Stimulated activated CD4-positive, alpha-beta T cell treated with anti-CD3 and anti-CD28 coated beads, Interleukin-12 subunit alpha, Interleukin-12 subunit beta, amount 100 ng/mL, for 48 hours (primary cell): ENCODE measurements around the gene PICK1.
A peak's percentile ranks its signal among the peaks of the same experiment; 100 is the strongest.

ENCODE experiments used
- DNase-seq, 3 donors: peaks; one replicate each; pipeline ENCODE4 v3.0.0-alpha.2; 2020; ENCODE audit warnings: low read depth in 2 of 3, low spot score in 1 of 3

The PICK1 gene

GRCh38 chr22:38046070-38046748 is 11.0 kb upstream of the PICK1 start:
- DNase-seq: no peak

DNA sequence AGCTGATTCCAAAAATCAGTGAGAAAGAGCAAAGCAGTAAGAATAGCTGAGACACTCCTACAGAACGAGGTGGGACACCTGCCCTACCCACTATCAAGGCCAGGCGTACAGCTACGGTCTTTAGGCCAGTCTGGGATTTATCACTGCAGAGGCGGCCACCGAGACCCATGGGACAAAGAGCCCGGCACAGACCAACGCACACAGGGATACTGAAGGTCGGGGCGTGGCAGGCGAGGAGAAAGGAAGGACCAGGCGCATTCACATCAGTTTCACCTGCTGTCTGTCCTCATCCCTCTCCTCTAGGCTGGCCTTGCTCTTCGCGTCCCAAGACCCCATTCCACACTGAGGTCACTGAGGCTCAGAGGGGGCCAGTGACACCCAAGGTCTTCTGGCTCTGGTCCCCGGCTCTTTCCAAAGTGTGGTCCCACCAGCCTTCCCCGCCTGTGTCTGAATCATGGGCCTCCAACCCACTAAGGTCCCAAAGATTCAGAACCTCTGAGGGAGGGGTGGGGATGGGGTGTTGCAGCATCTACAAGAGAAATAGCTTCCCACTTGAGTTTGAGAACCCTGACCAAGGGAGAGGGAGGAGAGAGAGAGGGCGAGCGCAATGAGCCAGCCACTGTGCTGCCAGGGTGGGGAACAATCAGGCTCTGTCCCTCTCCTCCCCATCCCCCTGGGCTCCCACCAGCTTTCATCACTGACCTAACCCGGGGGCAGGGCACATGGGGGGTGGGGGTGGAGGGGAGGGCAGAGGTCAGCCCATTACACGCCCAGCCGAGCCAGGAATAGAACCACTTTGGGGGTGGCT is 7.2 kb upstream of the PICK1 start:
- DNase-seq: no peak

DNA sequence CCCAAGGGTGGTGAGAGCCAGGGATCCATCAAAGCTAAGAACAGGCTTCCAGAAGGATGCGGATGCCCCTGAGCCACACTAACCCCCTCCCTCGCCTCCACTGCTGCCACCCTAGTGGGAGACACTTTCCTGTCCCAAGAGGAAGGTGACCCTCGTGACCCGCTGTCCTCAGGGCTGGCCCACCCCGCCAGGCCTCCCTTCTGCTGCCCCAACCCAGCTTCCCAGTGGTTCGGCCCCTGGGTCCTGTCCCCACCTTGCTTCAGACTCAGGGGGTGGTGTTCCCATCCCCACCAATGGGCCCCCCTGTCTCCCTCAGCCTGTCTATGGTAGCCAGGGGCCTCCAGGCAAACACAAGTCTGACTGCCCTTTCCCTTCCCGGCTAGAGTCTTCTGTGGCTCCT is 6.5 kb upstream of the PICK1 start:
- DNase-seq: no peak

- DNase-seq: no peak
These were observed 5.9 kb upstream of the PICK1 start for GRCh38 chr22:38051261-38051660.

DNA sequence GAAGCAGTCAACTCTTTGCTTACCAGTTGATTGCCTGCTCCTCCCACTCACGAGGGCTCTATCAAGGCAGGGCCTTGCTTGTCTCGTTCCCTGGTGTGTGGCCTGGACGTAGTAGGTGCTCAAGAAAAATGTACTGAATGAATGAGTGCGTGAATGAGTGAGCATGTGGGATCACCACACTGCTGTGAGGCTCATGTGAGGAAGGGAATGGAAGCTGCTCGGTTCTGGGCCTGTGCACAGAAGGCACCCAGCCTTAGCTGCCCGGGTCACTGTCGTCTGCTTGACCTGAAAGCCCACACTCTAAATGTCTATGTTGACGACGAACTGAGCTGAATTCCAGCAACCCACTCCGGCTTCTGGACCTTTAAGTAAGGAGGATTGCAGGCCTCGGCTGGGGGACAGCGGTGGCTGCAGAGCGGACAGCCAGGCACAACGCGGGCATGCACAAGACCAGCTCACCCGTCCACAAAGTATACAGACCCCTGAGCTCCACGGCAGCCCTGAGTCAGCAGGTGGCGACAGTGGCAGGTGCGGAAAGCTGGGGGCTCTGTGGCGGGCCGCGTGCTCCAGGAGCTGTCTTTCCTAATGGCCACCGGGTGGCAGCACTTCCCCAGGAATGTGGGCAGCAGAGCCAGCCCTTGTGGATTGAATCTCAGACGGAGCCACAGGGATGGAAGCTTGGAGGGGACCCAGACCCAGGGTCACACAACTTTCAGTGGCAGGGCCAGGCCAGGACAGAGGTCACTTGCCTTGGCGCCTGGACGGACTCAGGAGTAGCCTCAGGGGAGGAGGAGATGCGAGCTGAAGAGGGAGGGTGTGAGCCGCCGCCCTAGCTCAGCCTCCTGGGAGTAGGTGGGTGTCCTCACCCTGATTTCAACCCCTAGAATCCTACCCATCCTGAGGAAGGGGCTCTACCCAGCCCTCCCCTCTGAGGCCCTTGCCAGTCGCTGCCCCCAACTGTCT is 5.0 kb upstream of the PICK1 start:
- peak; percentile 51 to 65 (median 61) for DNase-seq

DNA sequence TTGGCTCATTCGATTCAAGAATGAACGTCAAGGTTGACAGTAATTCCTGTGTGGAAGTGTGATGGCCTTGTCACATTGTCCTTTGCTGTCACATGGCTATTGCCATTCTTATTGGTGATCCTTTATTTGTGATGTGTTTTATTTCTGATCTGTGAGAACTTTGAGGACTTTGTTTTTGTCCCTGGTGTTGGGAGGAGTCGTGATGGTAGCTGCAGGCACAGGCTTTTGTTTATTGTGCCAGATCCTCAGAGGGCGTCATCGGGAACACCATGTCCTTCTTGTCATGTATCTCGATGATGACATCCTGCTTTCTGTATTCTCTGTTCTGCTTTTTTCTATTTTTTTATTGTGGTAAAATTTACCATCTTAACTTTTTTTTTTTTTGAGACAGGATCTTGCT is 5.6 kb downstream of the PICK1 start:
- DNase-seq: no peak

GRCh38 chr22:38065539-38065938 is 8.3 kb downstream of the PICK1 start:
- DNase-seq: no peak

GRCh38 chr22:38066381-38067027 is 9.3 kb downstream of the PICK1 start:
- no peak for DNase-seq

DNA sequence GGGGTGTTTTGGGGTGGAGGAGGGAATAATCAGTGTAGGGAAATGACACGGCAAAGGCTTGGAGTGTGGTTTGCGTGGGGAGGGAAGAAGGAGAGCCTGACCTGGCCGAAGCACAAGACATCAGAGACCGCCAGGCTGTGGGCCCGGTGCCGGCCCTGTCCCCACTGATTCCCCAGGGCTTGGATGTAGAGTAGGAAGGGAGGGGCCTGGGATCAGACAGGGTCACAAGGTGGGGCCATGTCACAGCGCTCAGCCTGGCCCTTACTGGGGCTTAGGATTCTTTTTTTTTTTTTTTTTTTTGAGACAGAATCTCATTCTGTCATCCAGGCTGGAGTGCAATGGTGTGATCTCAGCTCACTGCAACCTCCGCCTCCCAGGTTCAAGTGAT is 9.8 kb downstream of the PICK1 start:
- no peak for DNase-seq

DNA sequence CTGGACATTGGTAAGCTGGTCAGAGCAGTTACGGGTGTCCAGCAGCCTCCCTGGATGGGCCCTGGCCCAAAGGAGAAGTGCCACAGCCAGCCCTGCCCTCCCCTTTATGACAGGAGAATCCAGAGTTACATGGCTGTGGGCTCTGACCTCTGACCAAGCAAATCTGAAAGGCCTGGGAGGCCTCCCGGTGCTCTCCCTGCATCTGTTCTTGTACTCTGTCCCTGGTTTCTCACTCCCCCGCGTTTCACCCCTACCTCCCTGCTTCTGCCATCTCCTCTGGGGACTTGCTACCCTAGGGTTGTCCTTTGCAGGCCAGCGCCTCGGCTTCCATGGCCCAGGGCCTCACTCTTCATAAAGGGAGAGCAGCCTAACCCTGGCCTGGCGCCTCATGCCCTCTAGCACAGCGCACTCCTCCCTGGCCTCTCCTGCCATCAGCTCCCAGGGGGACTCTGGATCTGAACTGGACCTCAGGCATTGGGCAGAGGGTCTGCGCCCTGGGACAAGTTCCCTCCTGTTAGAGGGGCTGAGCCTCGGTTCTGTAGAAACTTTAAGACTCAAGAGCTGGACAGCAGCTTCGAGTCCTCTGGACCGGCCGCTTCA is 10.7 kb downstream of the PICK1 start:
- no peak for DNase-seq

- DNase-seq: no peak
These were observed 11.6 kb downstream of the PICK1 start for GRCh38 chr22:38068641-38069371.

DNA sequence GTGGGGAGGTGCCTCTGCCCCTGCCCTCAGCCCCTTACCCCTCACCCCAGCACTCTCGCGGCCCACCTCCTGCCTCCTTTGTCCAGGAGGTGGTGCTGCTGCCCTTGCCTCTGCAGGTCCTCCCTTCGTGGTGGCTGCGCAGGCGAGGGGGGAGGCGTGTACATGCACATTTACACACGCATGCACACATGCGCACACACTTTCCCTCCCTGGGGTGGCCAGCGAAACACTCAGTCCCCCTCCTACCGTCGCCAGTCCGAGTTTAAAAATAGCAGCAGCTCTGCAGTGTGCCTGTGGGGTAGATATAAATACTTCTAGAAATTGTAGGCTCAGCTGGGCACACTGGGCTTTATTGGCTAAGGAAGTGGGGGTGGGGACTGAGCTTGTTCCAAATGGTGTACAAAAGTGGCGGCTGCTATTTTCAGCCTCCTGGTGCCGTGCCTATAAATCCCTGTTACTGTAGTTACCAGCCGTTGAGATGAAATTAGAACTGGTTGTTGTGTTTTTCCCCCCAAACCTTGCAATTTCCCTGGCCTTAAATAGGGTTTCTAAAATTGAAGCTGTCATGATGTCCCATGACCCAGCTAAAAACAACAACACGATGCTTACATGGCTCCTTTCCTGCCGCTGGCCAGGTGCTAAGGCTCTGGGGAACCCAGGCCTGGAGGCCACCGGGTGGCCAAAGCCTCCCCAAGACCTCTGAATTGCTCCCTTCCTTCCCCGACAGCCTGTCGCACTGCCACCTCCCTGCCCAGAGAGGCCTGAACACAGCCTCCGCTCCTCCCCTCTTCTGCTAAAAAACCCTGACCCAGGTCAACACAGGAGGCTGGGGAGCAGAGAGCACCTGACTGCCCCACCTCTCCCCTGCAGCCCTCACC is 12.4 kb downstream of the PICK1 start:
- DNase-seq: no peak

DNA sequence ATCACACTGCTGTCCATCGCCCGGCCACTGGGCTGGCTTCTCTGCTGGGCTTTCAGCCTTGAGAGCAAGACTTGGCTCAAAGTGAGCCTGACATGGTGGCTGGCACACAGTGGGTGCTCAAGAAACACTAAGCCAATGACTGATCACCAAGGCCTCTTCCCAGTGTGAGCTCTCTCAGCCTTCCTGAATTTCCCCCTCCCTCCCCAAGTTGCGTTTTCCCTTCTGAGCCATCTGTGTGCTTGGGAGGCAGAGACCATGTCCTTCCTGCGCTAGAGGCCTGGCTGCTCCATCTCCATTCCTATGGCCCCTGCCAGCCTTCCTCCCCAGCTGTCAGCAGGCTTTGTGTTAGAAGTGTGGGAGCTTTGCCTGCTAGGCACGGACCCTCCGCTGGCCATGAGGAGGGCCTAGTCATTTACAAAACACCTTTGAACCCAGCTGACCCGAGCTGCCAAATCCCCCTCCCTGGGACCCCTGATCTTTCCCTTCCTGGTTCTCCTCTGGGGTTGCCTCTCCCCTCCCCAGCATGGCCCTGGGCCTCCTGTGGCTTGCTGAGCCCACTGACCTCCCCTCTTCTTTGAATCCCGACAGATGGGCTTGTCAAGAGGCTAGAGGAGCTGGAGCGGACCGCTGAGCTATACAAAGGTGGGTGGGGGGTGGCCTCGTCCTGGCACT is 13.2 kb downstream of the PICK1 start:
- no peak for DNase-seq

DNA sequence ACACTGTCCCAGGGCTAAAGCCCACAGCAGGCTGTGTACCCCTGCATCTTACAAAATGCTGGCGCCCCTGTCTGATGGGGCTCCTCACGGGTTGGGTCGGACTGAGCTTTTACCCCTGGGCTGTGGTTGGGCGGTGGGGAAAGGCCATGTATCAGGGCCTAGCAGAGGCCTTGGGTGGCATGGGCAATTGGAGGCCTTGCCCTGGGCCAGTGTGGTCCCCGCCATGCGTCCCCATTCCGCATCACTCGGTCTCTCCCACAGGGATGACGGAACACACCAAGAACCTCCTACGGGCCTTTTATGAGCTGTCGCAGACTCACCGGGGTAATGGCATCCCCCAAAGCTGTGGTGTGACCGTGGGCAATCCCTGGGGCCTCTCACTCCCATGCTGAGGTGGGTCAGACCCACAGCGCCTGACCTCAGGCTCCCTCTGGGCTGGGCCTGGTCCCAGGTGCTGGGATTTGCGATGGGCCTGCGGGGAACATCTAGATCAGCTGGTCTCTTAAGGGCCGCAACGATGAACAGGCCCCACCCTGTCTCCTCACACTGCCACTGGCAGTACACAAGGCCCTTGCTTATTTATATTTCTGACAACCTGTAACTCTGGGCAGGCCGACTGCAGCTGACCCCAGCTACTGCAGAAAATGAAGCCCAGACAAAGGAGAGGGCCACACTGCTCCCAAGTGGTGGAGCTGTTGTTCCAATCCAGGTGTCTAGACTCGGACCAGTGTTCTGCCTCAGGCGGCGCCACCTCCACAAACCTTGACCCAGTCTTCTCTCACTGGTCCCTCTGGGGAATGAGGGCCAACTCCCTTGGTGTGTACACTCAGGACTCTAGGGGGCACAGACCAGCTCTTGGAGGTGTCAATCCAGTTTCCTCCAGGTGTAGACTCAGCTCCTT is 14.5 kb downstream of the PICK1 start:
- no peak for DNase-seq

DNA sequence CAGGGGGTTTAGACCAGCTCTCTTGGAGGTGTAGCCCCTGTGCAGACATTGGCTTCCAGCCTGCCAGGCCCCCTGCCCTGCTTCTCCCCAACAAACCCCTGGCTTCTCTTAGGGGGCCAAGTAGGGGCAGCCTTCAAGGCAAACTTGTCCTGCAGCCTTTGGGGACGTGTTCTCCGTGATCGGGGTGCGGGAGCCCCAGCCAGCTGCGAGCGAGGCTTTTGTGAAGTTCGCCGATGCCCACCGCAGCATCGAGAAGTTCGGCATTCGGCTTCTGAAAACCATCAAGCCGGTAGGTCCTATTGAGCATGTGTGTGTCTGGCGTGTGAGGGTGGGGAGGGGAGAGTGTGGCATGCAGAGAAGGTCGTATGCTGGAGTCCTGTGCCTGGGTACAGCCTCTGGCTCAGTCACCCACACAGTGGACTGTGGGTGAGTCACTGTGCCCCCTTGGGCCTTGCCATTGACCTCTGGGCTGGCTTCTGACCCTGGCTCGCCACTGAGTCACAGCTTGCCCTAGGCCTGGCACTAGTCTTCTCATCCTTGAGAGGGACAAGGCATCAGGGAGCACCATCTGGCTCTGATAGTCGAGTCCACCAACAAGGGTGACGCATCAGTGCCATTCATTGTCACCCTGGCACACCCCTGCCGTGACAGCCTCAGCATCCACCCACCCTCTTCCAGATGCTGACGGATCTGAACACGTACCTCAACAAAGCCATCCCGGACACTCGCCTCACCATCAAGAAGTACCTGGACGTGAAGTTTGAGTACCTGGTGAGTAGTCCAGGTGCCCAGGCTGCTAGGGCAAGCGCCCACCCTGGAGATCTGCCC is 15.3 kb downstream of the PICK1 start:
- DNase-seq: no peak
